Endothelial cell of umbilical vein (primary cell): ENCODE data around the gene TMEM174. TPM values are rescaled to one million over a fixed set of nuclear protein-coding genes. Genes with fewer than 3 reads are reported as not detected.
A peak's percentile ranks its signal among the peaks of the same experiment; 100 is the strongest.

Experiments
- BruUV-seq: library from RNA; stranded (reverse); fragments of 400-500 nt; replicated peaks from 2 replicates; lab custom pipeline; 2021; lab: Mats Ljungman, UMichigan
- CTCF ChIA-PET: fragments of 300-600, 350-600 bp; sonication (Branson Sonifier 250); formaldehyde crosslinking; loops from one replicate; lab custom pipeline; 2021; ENCODE audit warnings: antibody characterized with exemption, inconsistent platforms; lab: Charles Lee
- POLR2A ChIA-PET: fragments of 300-600, 350-600 bp; sonication (Branson Sonifier 250); formaldehyde crosslinking; loops from one replicate; lab custom pipeline; 2021; ENCODE audit warnings: antibody characterized with exemption, inconsistent platforms; lab: Charles Lee
- DNase-seq: peaks from one replicate; pipeline ENCODE4 v3.0.0-alpha.2; 2011; ENCODE audit warnings: low read depth, low spot score
- FAIRE-seq: peaks from 2 replicates; lab custom pipeline; 2011; peaks lifted over from hg19 to GRCh38; lab: Jason Lieb, UNC
- H2AFZ ChIP-seq: 2 replicates; pipeline ENCODE4 v1.6.0; 2012; ENCODE audit warnings: low read depth, low read length, control low read depth, inconsistent platforms
- H3K27ac ChIP-seq: 2 replicates; pipeline ENCODE4 v1.5.1; 2011; ENCODE audit warnings: low read depth, mild to moderate bottlenecking, control low read depth, low read length, moderate library complexity; ENCODE audit not compliant: insufficient read depth
- H3K27me3 ChIP-seq, 2 experiments: 2 replicates each; pipeline versions ENCODE4 v1.6.0 to v1.6.1; 2011; ENCODE audit warnings: low read length in 2 of 2, mixed read lengths in 1 of 2; ENCODE audit not compliant: control insufficient read depth in 2 of 2, insufficient read depth in 2 of 2
- H3K36me3 ChIP-seq, 2 experiments: 2 replicates in 1 of 2; 3 replicates in 1 of 2; pipeline ENCODE4 v1.5.1; 2011; ENCODE audit warnings: low read length in 2 of 2, mild to moderate bottlenecking in 1 of 2, moderate library complexity in 1 of 2; ENCODE audit not compliant: control insufficient read depth in 2 of 2, insufficient read depth in 2 of 2; ENCODE audit errors: extremely low read depth in 1 of 2
- H3K4me1 ChIP-seq: 3 replicates; pipeline ENCODE4 v1.5.1; 2011; ENCODE audit warnings: mild to moderate bottlenecking, low read length; ENCODE audit not compliant: control insufficient read depth, insufficient read depth; ENCODE audit errors: extremely low read depth
- H3K4me2 ChIP-seq: 2 replicates; pipeline ENCODE4 v1.6.1; 2011; ENCODE audit warnings: low read length, control low read depth, mixed read lengths; ENCODE audit not compliant: insufficient read depth
- H3K4me3 ChIP-seq, 3 experiments: fragments of 200-600 bp in 1 of 3; sonication (generic), shearing (Covaris generic) in 1 of 3; replicated peaks in 1 of 3; 2 replicates each; pipeline ENCODE4 v1.5.1; 2011 to 2016; ENCODE audit warnings: control low read depth in 3 of 3, low read length in 3 of 3, mild to moderate bottlenecking in 2 of 3, inconsistent platforms in 1 of 3, low read depth in 1 of 3, moderate library complexity in 1 of 3; ENCODE audit not compliant: insufficient read depth in 1 of 3
- H3K79me2 ChIP-seq: 2 replicates; pipeline ENCODE4 v1.6.0; 2012; ENCODE audit warnings: low read length, inconsistent platforms; ENCODE audit not compliant: control insufficient read depth, insufficient read depth
- H3K9ac ChIP-seq: replicated peaks from 2 replicates; pipeline ENCODE3; 2011; ENCODE audit warnings: low read length, control low read depth; ENCODE audit not compliant: insufficient read depth; ENCODE audit errors: extremely low read depth
- H3K9me1 ChIP-seq: replicated peaks from 3 replicates; pipeline ENCODE4 v1.6.0; 2011; ENCODE audit warnings: mild to moderate bottlenecking, low read length; ENCODE audit not compliant: control insufficient read depth, insufficient read depth; ENCODE audit errors: extremely low read depth
- H3K9me3 ChIP-seq: replicated peaks from 2 replicates; pipeline ENCODE4 v1.5.1; 2012; ENCODE audit warnings: low read length, inconsistent platforms; ENCODE audit not compliant: control insufficient read depth, insufficient read depth
- H4K20me1 ChIP-seq: replicated peaks from 2 replicates; pipeline ENCODE3; 2011; ENCODE audit warnings: mild to moderate bottlenecking, low read length; ENCODE audit not compliant: control insufficient read depth, insufficient read depth; ENCODE audit errors: extremely low read depth
- EZH2 ChIP-seq: IDR thresholded peaks from 2 replicates; pipeline ENCODE4 v1.6.1; 2012; ENCODE audit warnings: borderline replicate concordance, low read depth, mild to moderate bottlenecking, moderate library complexity, low read length, inconsistent platforms; ENCODE audit not compliant: severe bottlenecking
- FOS ChIP-seq: IDR thresholded peaks from 2 replicates; pipeline ENCODE4 v1.6.1; 2011; ENCODE audit warnings: mild to moderate bottlenecking, low read length, moderate library complexity, borderline replicate concordance; ENCODE audit not compliant: insufficient read depth
- POLR2AphosphoS5 ChIP-seq: IDR thresholded peaks from 2 replicates; pipeline ENCODE4 v1.6.1; 2012; ENCODE audit warnings: low read depth, mild to moderate bottlenecking, control low read depth, low read length, moderate library complexity; ENCODE audit not compliant: insufficient read depth
- dilution Hi-C: fragments of 300-500 bp; cut with MboI; formaldehyde crosslinking; loops from one replicate; pipeline ENCODE4 v1.15.0; 2019; ENCODE audit warnings: low sequenced_read_pairs; ENCODE audit not compliant: extremely low pct_ligation_motif_present
- intact Hi-C: fragments of 100-400 bp; cut with micrococcal nuclease; formaldehyde crosslinking; loops from one replicate; pipeline ENCODE4 v1.10.0; 2022
- polyA plus RNA-seq, 4 experiments: library from polyadenylated mRNA; depleted of rRNA in 3 of 4; stranded (reverse) in 3 of 4; unstranded in 1 of 4; fragments of >200 nt; gene quantifications; 2 replicates each; pipeline versions ENCODE4 v1.2.1 to v1.2.3, GENCODE V29; 2011 to 2012; ENCODE audit warnings: missing spikeins in 1 of 4
- total RNA-seq: library from RNA; stranded (reverse); gene quantifications from 2 replicates; pipeline ENCODE4 v1.2.3, GENCODE V29; 2021

Gene TMEM174
- total and polyA plus RNA-seq, 2 donors (not counting 3 experiments of a cell fraction or from before 2014, with no cell fraction given), result not detected

DNA sequence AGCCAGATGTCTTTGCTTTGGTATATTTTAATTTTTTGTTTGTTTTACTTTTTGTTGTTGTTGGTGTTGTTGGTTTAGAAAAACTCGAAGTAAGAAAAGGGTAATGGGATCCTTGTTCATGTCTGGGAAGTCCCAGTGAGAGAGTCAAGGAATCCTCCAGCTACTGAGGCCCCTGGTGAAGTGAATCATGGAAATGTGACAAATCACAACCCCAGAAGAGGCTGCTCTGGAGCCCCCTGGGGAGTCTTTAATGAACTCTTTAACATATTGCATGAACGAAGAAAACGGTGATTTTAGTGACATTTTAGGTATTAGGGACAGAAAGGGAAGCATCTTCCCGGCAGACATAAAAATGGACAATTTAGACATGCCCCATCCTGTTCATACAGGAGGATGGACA, 41.3 kb downstream of the TMEM174 start:
- no peak for DNase-seq
- H3K27ac ChIP-seq, result no peak overlapping the region
- FAIRE-seq, result no peak
- no peak overlapping the region for H3K4me3 ChIP-seq
- peaks cover 4% of the 10 kb centered on the region for H3K4me1 ChIP-seq
- no TSS peak for BruUV-seq
- H3K36me3 ChIP-seq, result no peaks in the 10 kb centered on the region
- no peak overlapping the region for H3K4me2 ChIP-seq
- no peaks in the 10 kb centered on the region for H4K20me1 ChIP-seq
- intact Hi-C loops (no loop called here), dilution Hi-C loops (no loop called here)
- ChIA-PET POLR2A (no interaction called here), CTCF (interaction anchor here (1.4 to 5.6 kb wide), 5 partner anchors 12 to 235 kb away, joined by 4 to 277 read pairs (median 42); partner anchors contain the start of gene FOXD1)
- no peak overlapping the region for H3K9ac ChIP-seq
- H3K27me3 ChIP-seq, result peaks cover 40 to 50% of the 10 kb centered on the region in 2 experiments
- TF ChIP-seq FOS (no peak), EZH2 (peak; percentile 50)
- H3K79me2 ChIP-seq, result no peaks in the 10 kb centered on the region
- no peaks in the 10 kb centered on the region for H3K9me1 ChIP-seq
- no peaks in the 10 kb centered on the region for H3K9me3 ChIP-seq
- no peak overlapping the region for H2AFZ ChIP-seq

DNA sequence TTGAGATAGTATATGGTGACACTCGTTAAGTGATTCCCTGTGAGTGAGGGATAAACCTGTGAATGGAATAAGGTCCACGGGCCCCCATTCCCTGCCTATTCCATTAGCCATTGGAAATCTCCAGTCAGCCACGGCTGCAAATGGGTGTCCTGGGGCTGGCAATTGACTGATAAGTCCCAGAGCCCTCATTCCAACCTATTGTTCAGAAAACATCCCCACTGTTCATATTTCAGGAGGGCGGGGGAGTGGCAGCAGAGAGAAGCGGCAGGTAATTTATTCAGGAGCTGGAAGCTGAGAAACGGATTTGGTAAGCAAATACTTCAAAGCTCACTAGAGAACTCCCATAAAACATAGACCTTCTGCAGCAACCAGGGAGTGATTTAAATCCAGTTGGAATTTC, 42.0 kb downstream of the TMEM174 start:
- no peaks in the 10 kb centered on the region for H3K9me1 ChIP-seq
- DNase-seq (no peak), FAIRE-seq (no peak)
- no TSS peak for BruUV-seq
- no peak overlapping the region for H3K4me2 ChIP-seq
- ChIA-PET POLR2A (no interaction called here), CTCF (interaction anchor here (0.8 to 5.6 kb wide), 28 partner anchors 9 to 283 kb away, joined by 3 to 277 read pairs (median 10); partner anchors contain the start of genes BTF3, FCHO2, FOXD1 and TMEM171)
- TF ChIP-seq EZH2 (peak; percentile 75), POLR2AphosphoS5 (no peak)
- no peak overlapping the region for H3K27ac ChIP-seq
- peaks cover 42 to 56% of the 10 kb centered on the region in 2 experiments for H3K27me3 ChIP-seq
- no peaks in the 10 kb centered on the region for H3K79me2 ChIP-seq
- H3K9ac ChIP-seq, result no peak overlapping the region
- no peak overlapping the region for H3K4me3 ChIP-seq
- dilution Hi-C loops, result no loop called here
- H4K20me1 ChIP-seq, result no peaks in the 10 kb centered on the region
- H3K9me3 ChIP-seq, result no peaks in the 10 kb centered on the region
- no peak overlapping the region for H2AFZ ChIP-seq
- H3K36me3 ChIP-seq, result no peaks in the 10 kb centered on the region
- intact Hi-C loops, result loop anchor here (5.0 kb wide), 1 partner anchor 67 kb away; no protein-coding TSS in a partner anchor
- H3K4me1 ChIP-seq, result peaks cover 4% of the 10 kb centered on the region
